K562 (cell line): ENCODE results near the gene MS4A7. TPM values are rescaled to one million over a fixed set of nuclear protein-coding genes. Genes with fewer than 3 reads are reported as not detected.

Source experiments
- ATAC-seq: fragments of 200-7000 bp; cut with Tn5 transposase; 3 replicates; pipeline ENCODE4 v1.9.1; 2020; ENCODE audit warnings: moderate library complexity
- BruUV-seq: library from RNA; stranded (reverse); fragments of 400-500 nt; replicated peaks from 2 replicates; lab custom pipeline; 2021; lab: Mats Ljungman, UMichigan
- CTCF ChIA-PET: fragments of 300-600 bp; formaldehyde crosslinking; extraction: SDS; loops from one replicate; lab custom pipeline; 2021; ENCODE audit warnings: low intra/inter-chr PET ratio; lab: Yijun Ruan, JAX
- POLR2A ChIA-PET: fragments of 300-600, 350-650 bp; sonication (Branson Sonifier 250); formaldehyde crosslinking; extraction: SDS; loops from one replicate; lab custom pipeline; 2021; ENCODE audit warnings: antibody characterized with exemption, inconsistent platforms; lab: Yijun Ruan, JAX
- DNase-seq, 4 experiments: peaks; one replicate each; pipeline versions ENCODE4 v3.0.0 to v3.0.0-alpha.2; 2011 to 2018; ENCODE audit warnings: low spot score in 3 of 4, mixed read lengths in 3 of 4; ENCODE audit errors: extremely low read depth in 1 of 4
- FAIRE-seq: peaks from 2 replicates; lab custom pipeline; 2011; peaks lifted over from hg19 to GRCh38; lab: Jason Lieb, UNC
- H2AFZ ChIP-seq: 2 replicates; pipeline ENCODE4 v1.6.0; 2011; ENCODE audit warnings: low read depth, low read length, control low read depth, inconsistent platforms
- H3K27ac ChIP-seq: fragments of 200-600 bp; 3 replicates; pipeline ENCODE4 v1.8.0; 2011; ENCODE audit warnings: low read depth, mild to moderate bottlenecking, control low read depth, inconsistent platforms, low read length, moderate library complexity, mixed read lengths; ENCODE audit errors: extremely low read depth
- H3K27me3 ChIP-seq, 2 experiments: fragments of 300-600 bp in 1 of 2; 2 replicates in 1 of 2; 3 replicates in 1 of 2; pipeline versions ENCODE4 v1.6.0 to v1.8.0; 2011; ENCODE audit warnings: inconsistent platforms in 2 of 2, low read length in 2 of 2, mild to moderate bottlenecking in 1 of 2, mixed read lengths in 1 of 2, moderate library complexity in 1 of 2; ENCODE audit not compliant: control insufficient read depth in 2 of 2, insufficient read depth in 2 of 2
- H3K36me3 ChIP-seq: fragments of 300-600 bp; 3 replicates; pipeline ENCODE4 v1.8.0; 2011; ENCODE audit warnings: mild to moderate bottlenecking, low read length, inconsistent platforms; ENCODE audit not compliant: control insufficient read depth, insufficient read depth
- H3K4me1 ChIP-seq, 2 experiments: fragments of 200-600 bp in 1 of 2; replicated peaks in 1 of 2; 2 replicates in 1 of 2; 3 replicates in 1 of 2; pipeline versions ENCODE4 v1.5.1 to v1.8.0; 2011; ENCODE audit warnings: inconsistent platforms in 2 of 2, low read length in 2 of 2, mild to moderate bottlenecking in 1 of 2, mixed read lengths in 1 of 2, moderate library complexity in 1 of 2; ENCODE audit not compliant: control insufficient read depth in 2 of 2, insufficient read depth in 2 of 2
- H3K4me2 ChIP-seq: 2 replicates; pipeline ENCODE4 v1.6.1; 2011; ENCODE audit warnings: low read length, control low read depth, inconsistent platforms, mixed read lengths; ENCODE audit not compliant: insufficient read depth
- H3K4me3 ChIP-seq: fragments of 200-600 bp; sonication (generic), shearing (Covaris generic); 2 replicates; pipeline ENCODE4 v1.5.1; 2016; ENCODE audit warnings: control low read depth, inconsistent platforms
- H3K79me2 ChIP-seq: fragments of 200-600 bp; 3 replicates; pipeline ENCODE4 v1.8.0; 2011; ENCODE audit warnings: low read length, inconsistent platforms; ENCODE audit not compliant: control insufficient read depth, insufficient read depth
- H3K9ac ChIP-seq, 2 experiments: 2 replicates each; pipeline versions ENCODE4 v1.6.0 to v1.6.1; 2011; ENCODE audit warnings: low read depth in 2 of 2, low read length in 2 of 2, control low read depth in 1 of 2, inconsistent platforms in 1 of 2, mild to moderate bottlenecking in 1 of 2, mixed read lengths in 1 of 2; ENCODE audit not compliant: insufficient read depth in 1 of 2
- H3K9me1 ChIP-seq: one replicate; pipeline ENCODE4 v1.6.0; 2011; ENCODE audit warnings: inconsistent platforms, mild to moderate bottlenecking, low read length, moderate library complexity; ENCODE audit not compliant: control insufficient read depth, insufficient read depth
- H3K9me3 ChIP-seq: replicated peaks from 2 replicates; pipeline ENCODE4 v1.5.1; 2011; ENCODE audit warnings: low read depth, low read length, inconsistent platforms; ENCODE audit not compliant: control insufficient read depth, insufficient read depth
- H4K20me1 ChIP-seq: replicated peaks from 2 replicates; pipeline ENCODE4 v1.6.1; 2011; ENCODE audit warnings: low read length, inconsistent platforms, mixed read lengths; ENCODE audit not compliant: control insufficient read depth, insufficient read depth
- ARNT ChIP-seq, 2 experiments: fragments of 450-650 bp; IDR thresholded peaks; 2 replicates each; pipeline ENCODE4 v1.6.1; 2016; ENCODE audit warnings: mild to moderate bottlenecking in 1 of 2
- FOS ChIP-seq: IDR thresholded peaks from 3 replicates; pipeline ENCODE4 v1.6.1; 2011; ENCODE audit not compliant: insufficient read length; ENCODE audit errors: extremely low read depth
- HDAC3 ChIP-seq: fragments of 450-650 bp; IDR thresholded peaks from 2 replicates; pipeline ENCODE4 v1.6.1; 2018; ENCODE audit warnings: borderline replicate concordance, mild to moderate bottlenecking, moderate library complexity; ENCODE audit not compliant: partially characterized antibody
- HNRNPUL1 ChIP-seq: fragments of 200-400 bp; formaldehyde crosslinking; IDR thresholded peaks from 2 replicates; pipeline ENCODE4 v1.6.1; 2017; ENCODE audit warnings: low read length
- RHOXF2B ChIP-seq: fragments of 250-450 bp; sonication (Bioruptor Pico); conservative IDR thresholded peaks from 2 replicates; pipeline ENCODE4 v1.5.1; 2021
- ZNF586 ChIP-seq: fragments of 450-650 bp; formaldehyde crosslinking; conservative IDR thresholded peaks from 2 replicates; pipeline ENCODE4 v1.4.0; 2020; ENCODE audit warnings: mild to moderate bottlenecking, moderate library complexity
- WGBS: fragments of 100-300 bp; shearing (Covaris generic); methylation state at CpG from one replicate; pipeline ENCODE4 v1.1.6; 2016; ENCODE audit warnings: low coverage, mixed read lengths; ENCODE audit not compliant: insufficient coverage; ENCODE audit errors: missing lambda C conversion rate; 5-methylcytosine and 5-hydroxymethylcytosine counted together
- in situ Hi-C: fragments of 300-500 bp; cut with MboI; formaldehyde crosslinking; loops from 4 replicates; pipeline ENCODE4 v1.15.0; 2018; ENCODE audit warnings: inconsistent platforms, mixed read lengths
- intact Hi-C: fragments of 100-400 bp; cut with micrococcal nuclease; formaldehyde crosslinking; loops from 2 replicates; pipeline ENCODE4 v1.14.2; 2022
- polyA plus RNA-seq, 8 experiments: library from polyadenylated mRNA; depleted of rRNA in 4 of 8; stranded (reverse) in 5 of 8; unstranded in 3 of 8; fragments of >200 nt; fragmentation: Nextera tagmentation in 2 of 8; fragmentation: Illumina TruSeq in 1 of 8; extraction: Ambion mirVana in 2 of 8; extraction: Trizol in 1 of 8; gene quantifications; 2 replicates each; pipeline versions ENCODE4 v1.2.1 to v1.2.3, GENCODE V29; 2011 to 2014; ENCODE audit warnings: inconsistent platforms in 1 of 8, missing spikeins in 1 of 8
- total RNA-seq, 7 experiments: library from RNA; depleted of rRNA in 6 of 7; stranded (reverse); fragments of >200 nt in 6 of 7; fragmentation: Illumina TruSeq in 2 of 7; extraction: Trizol in 2 of 7; gene quantifications; 2 replicates each; pipeline versions ENCODE4 v1.2.1 to v1.2.3, GENCODE V29; 2011 to 2021; ENCODE audit warnings: low replicate concordance in 1 of 7
- TF ChIP-seq, protein P1 (sequence below): sonication (generic); IDR thresholded peaks from 2 replicates; pipeline ENCODE4 v1.6.1; 2016
- TF ChIP-seq, protein P2 (sequence below): IDR thresholded peaks from 2 replicates; pipeline ENCODE4 v1.6.1; 2014; ENCODE audit warnings: antibody characterized with exemption
- TF ChIP-seq, protein P3 (sequence below): fragments of 150-350 bp; conservative IDR thresholded peaks from 2 replicates; pipeline ENCODE4 v1.6.1; 2014; ENCODE audit warnings: low read length
- TF ChIP-seq, protein P4 (sequence below): fragments of 250-450 bp; sonication (Bioruptor Pico); IDR thresholded peaks from 2 replicates; pipeline ENCODE4 v1.5.0; 2021; ENCODE audit warnings: mild to moderate bottlenecking, moderate library complexity

Gene MS4A7
- total and polyA plus RNA-seq, 9 of the 15 experiments (the other 6 are each of a cell fraction or from before 2014, with no cell fraction given), result not detected

DNA sequence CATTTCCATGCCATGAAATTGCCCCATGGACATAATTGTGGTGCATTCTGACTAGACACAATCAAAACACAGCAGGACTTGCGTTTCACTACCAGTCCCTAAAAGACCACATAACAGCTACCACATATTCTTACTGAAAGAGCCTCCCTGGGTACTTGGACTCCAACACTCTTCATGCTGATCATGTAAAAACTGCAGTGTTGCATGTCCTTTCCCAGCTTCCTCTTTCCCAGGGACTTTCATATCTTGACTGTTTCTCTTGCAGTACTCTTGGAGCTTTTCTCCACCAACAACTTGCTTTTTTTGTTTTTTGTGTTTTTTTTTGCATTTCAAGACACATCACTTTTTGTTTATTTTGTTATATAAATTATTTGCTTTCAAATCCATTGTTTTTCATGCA, 28.3 kb upstream of the MS4A7 start:
- BruUV-seq, result no TSS peak
- intact Hi-C loops, result no loop called here

More for the DNA sequence above, 28.3 kb upstream of the MS4A7 start:
- no peaks in the 10 kb centered on the region for H3K4me1 ChIP-seq
- no peaks in the 10 kb centered on the region for H3K9me1 ChIP-seq
- no peak for FAIRE-seq
- DNase-seq, result no peak
- no peak for ATAC-seq
- 0% methylated on average over 1 of the region's 1 CpG for WGBS
- POLR2A ChIA-PET, result interaction anchor here (0.9 kb wide), 1 partner anchor 13 kb away, joined by 3 read pairs; no protein-coding TSS in a partner anchor
- no peaks in the 10 kb centered on the region for H3K36me3 ChIP-seq
- H2AFZ ChIP-seq, result no peak overlapping the region
- no peaks in the 10 kb centered on the region for H3K9me3 ChIP-seq
- no peak overlapping the region for H3K4me2 ChIP-seq
- CTCF ChIA-PET, result no interaction called here
- TF ChIP-seq, protein P1, sequence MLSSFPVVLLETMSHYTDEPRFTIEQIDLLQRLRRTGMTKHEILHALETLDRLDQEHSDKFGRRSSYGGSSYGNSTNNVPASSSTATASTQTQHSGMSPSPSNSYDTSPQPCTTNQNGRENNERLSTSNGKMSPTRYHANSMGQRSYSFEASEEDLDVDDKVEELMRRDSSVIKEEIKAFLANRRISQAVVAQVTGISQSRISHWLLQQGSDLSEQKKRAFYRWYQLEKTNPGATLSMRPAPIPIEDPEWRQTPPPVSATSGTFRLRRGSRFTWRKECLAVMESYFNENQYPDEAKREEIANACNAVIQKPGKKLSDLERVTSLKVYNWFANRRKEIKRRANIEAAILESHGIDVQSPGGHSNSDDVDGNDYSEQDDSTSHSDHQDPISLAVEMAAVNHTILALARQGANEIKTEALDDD, result no peak
- TF ChIP-seq, protein P2, sequence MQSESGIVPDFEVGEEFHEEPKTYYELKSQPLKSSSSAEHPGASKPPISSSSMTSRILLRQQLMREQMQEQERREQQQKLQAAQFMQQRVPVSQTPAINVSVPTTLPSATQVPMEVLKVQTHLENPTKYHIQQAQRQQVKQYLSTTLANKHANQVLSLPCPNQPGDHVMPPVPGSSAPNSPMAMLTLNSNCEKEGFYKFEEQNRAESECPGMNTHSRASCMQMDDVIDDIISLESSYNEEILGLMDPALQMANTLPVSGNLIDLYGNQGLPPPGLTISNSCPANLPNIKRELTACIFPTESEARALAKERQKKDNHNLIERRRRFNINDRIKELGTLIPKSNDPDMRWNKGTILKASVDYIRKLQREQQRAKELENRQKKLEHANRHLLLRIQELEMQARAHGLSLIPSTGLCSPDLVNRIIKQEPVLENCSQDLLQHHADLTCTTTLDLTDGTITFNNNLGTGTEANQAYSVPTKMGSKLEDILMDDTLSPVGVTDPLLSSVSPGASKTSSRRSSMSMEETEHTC, result no peak
- TF ChIP-seq FOS, result no peak
- TF ChIP-seq HDAC3, result no peak
- no peak for TF ChIP-seq ARNT (IDR thresholded peaks at IDR 0.05)
- TF ChIP-seq HNRNPUL1, result no peak
- TF ChIP-seq, protein P3, sequence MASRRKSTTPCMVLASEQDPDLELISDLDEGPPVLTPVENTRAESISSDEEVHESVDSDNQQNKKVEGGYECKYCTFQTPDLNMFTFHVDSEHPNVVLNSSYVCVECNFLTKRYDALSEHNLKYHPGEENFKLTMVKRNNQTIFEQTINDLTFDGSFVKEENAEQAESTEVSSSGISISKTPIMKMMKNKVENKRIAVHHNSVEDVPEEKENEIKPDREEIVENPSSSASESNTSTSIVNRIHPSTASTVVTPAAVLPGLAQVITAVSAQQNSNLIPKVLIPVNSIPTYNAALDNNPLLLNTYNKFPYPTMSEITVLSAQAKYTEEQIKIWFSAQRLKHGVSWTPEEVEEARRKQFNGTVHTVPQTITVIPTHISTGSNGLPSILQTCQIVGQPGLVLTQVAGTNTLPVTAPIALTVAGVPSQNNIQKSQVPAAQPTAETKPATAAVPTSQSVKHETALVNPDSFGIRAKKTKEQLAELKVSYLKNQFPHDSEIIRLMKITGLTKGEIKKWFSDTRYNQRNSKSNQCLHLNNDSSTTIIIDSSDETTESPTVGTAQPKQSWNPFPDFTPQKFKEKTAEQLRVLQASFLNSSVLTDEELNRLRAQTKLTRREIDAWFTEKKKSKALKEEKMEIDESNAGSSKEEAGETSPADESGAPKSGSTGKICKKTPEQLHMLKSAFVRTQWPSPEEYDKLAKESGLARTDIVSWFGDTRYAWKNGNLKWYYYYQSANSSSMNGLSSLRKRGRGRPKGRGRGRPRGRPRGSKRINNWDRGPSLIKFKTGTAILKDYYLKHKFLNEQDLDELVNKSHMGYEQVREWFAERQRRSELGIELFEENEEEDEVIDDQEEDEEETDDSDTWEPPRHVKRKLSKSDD, result no peak
- no peak for TF ChIP-seq ZNF586
- TF ChIP-seq, protein P4, sequence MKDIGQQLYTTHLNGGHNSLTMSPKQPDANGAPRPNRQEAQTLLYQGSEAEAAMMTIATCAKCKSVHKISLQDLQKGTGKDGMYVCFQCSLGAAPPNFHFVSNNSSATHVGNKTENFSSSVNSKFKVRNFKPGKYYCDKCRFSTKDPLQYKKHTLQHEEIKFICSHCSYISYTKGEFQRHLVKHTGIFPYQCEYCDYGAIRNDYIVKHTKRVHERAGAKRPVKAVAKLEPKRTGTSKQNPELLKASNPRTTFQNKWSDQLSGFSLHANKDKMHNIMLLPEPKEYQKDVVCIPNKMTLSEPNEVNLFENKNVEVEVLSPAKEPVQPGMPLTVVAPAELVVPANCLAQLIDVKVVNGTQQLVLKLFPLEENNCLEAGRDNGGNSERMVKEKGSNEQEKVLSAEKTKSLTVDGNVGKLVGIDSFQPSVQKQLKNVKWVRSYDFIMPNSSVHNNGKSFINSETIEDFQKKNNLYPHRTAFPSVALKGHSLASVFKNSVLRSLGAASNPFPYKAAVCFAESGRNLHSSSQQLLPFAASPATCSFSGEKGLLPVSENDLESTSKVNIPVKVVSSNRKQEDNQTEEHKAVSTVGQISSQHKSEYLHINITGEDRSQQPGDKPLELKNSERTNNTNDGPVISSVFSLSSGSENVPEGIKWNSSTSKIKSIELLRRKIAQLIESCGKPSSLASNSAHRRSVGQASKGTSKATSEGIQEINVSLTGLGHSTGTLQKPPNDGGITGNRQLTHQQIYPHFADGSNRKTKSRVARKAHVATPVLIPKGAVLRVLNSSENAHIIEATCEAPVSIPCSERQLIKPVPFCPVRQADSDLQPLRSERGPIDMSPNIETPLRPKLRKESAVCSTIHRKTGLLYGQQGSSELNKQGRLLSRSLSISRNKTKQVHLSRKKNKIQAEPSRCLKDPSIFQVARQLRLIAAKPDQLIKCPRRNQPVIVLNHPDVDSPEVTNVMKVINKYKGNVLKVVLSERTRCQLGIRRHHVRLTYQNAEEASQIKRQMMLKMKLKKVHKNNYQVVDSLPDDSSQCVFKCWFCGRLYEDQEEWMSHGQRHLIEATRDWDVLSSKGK, result no peak
- TF ChIP-seq RHOXF2B (CRISPR knock-in tag), result no peak
- H3K27ac ChIP-seq, result no peak overlapping the region
- no peaks in the 10 kb centered on the region for H3K79me2 ChIP-seq
- no peaks in the 10 kb centered on the region for H3K27me3 ChIP-seq
- no peak overlapping the region for H3K9ac ChIP-seq
- in situ Hi-C loops, result no loop called here
- H3K4me3 ChIP-seq, result no peak overlapping the region
- no peaks in the 10 kb centered on the region for H4K20me1 ChIP-seq
